Stimulated activated CD8-positive, alpha-beta memory T cell treated with anti-CD3 and anti-CD28 coated beads, Interleukin-4, amount 100 ng/mL, for 4 hours (primary cell): ENCODE data around the gene DPH1.

ENCODE experiments used
- DNase-seq, 2 donors: peaks; one replicate each; pipeline ENCODE4 v3.0.0-alpha.2; 2020; ENCODE audit warnings: low read depth in 2 of 2, low spot score in 1 of 2

Gene DPH1

GRCh38 chr17:2060681-2061440 is 30.9 kb downstream of the DPH1 start:
- no peak for DNase-seq

GRCh38 chr17:2061441-2061958 is 31.5 kb downstream of the DPH1 start:
- no peak for DNase-seq

GRCh38 chr17:2062571-2063183 is 32.7 kb downstream of the DPH1 start:
- no peak for DNase-seq

- no peak for DNase-seq
These were observed 33.6 kb downstream of the DPH1 start for GRCh38 chr17:2063261-2064146.

- no peak for DNase-seq
These were observed 34.2 kb downstream of the DPH1 start for GRCh38 chr17:2064147-2064489.

- DNase-seq: no peak
These were observed 34.6 kb downstream of the DPH1 start for GRCh38 chr17:2064520-2064971.

- no peak for DNase-seq
These were observed 35.2 kb downstream of the DPH1 start for GRCh38 chr17:2064980-2065785.

GRCh38 chr17:2065949-2066400 is 36.0 kb downstream of the DPH1 start:
- no peak for DNase-seq

- DNase-seq: no peak
These were observed 37.2 kb downstream of the DPH1 start for GRCh38 chr17:2067048-2067561.

GRCh38 chr17:2067608-2068024 is 37.7 kb downstream of the DPH1 start:
- DNase-seq: no peak

GRCh38 chr17:2068031-2068518 is 38.1 kb downstream of the DPH1 start:
- no peak for DNase-seq

- DNase-seq: no peak
These were observed 38.6 kb downstream of the DPH1 start for GRCh38 chr17:2068519-2069051.

GRCh38 chr17:2070241-2071023 is 40.5 kb downstream of the DPH1 start:
- no peak for DNase-seq

GRCh38 chr17:2071024-2071385 is 41.1 kb downstream of the DPH1 start:
- no peak for DNase-seq

GRCh38 chr17:2071455-2072281 is 41.7 kb downstream of the DPH1 start:
- DNase-seq: no peak

- no peak for DNase-seq
These were observed 45.0 kb downstream of the DPH1 start for GRCh38 chr17:2074919-2075318.

- DNase-seq: no peak
These were observed 45.6 kb downstream of the DPH1 start for GRCh38 chr17:2075336-2076086.
